GM18868 (cell line): ENCODE measurements around the gene CLSTN2.

ENCODE experiments used
- ATAC-seq: cut with Tn5 transposase; IDR thresholded peaks from one replicate; pipeline ENCODE4 v1.9.1; 2021; ENCODE audit warnings: mild to moderate bottlenecking, moderate library complexity; ENCODE audit not compliant: unreplicated experiment

The CLSTN2 gene

GRCh38 chr3:140091143-140091542 lies 156.2 kb downstream of the CLSTN2 start:
- no peak for ATAC-seq

DNA sequence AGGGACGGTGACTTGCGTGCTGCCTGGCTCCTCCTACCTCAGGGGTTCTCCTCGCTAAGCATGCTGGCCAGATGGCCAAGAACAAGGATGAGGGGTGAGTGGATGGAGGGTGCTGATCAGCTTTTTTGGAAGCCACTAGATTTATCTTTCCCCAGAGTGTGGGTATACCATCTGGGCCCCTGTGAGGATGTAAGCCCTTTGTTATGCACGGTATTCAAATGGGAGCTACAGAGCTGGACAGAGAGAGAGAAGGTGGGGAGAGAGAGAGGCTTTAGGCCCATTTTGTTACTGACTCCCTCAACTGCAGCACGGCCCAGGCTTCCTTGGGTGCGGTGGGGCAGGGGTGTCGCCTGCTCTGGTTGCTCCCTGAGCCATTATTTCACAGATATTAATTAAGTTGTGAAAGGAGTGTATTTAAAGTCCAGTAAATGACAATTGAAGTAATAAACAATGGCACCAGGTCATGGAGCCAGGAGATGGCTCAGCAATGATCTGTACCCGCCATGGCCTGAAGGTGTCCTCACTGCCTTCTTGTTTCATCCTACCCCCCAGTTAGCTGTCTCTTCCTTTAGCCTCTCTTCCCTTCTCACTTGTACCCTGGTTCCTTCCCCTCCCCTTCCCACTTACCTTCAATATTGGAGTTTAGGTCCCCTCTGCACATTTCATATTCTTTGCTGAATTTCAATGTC lies 158.0 kb downstream of the CLSTN2 start:
- ATAC-seq = no peak

GRCh38 chr3:140093742-140094141 lies 158.8 kb downstream of the CLSTN2 start:
- no peak for ATAC-seq

DNA sequence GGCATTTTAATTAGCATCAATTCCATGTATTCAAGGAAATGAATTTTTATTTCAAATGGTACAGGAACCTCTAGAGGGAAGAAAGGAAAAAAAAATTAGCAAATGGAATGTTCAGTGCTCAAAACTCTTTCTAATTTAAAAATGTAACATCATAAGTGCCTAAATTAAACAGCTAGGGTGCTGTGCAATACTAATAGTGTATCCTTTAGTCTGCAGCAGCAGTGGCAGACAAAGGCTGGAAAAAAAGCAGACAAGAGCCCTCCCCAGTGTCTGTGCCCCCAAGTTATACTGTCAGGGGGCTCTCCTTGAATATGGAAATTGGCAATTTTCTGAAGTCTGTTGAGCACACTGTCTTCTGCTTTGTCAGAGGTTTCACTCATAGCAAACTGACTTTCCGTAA lies 159.5 kb downstream of the CLSTN2 start:
- no peak for ATAC-seq

DNA sequence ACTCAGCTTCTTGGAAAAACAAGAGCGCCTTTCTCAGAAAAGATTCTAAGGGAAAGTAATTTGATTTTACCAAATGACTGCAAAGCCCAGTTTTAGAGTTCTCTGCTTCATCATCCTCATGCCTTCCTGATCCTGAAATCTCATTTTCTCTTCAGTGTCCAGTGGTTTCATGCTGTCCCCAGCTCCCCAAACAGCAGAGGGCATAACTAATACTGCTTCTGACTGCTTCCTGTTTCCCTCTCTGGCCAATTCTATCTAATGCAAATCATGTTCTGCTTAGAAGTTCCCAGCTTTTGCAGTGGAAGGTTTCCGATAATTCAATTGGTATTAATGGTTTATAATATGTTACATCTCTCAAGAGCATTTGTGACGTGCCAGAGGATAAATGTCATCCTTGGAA lies 161.1 kb downstream of the CLSTN2 start:
- ATAC-seq = no peak

DNA sequence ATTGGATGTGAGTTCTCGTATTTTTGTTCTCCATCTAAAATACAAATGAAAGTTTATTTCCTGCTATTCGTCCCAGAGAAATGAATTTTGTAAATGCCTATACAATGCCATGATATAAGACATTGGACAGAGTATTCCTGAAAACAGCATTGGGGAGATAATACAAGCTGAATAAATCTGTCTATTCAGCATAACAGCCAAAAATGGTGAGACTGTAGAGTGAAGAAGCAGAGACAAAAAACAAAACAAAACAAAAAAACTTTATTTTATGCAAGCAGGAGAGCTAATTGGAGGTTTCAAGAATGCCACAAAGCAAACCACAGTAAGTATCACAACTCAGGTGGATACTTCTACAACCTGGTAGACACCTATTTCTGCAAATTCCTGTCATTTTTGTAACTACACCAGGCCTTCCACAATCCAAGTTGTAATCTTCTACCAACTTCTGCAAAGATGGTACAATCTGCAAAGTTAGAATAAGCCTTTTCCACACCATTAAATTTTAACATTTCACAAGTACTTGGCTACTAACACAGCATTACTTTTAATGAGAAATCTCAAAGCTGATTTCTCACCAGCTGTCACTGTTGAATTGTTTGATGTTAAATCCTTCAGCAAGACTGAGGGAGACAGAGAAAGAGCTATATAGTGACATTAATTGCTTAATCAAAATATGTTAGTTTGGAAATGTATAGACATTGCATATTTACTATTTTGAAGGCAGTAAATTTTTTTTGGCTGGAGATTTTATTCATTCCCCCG lies 163.1 kb downstream of the CLSTN2 start:
- ATAC-seq = no peak

DNA sequence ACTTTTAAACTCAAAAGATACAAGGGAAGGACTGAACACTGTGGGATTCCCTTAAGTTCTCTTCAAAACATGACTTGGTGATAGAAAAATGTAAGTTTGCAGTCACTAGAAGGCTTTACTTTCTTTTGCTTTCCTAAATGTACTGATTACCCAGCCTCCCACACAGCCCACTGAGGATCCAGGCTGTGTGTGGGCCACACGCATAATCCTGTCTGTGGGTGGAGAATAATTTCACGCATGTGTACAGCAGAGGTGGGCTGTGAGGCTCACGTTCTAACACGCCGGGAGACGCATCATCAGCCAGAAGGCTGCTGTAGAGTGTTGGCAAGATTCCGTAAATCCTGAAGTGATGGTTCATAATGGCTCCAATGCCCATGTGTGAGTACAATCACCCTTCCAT lies 165.5 kb downstream of the CLSTN2 start:
- no peak for ATAC-seq

GRCh38 chr3:140103166-140103565 lies 168.2 kb downstream of the CLSTN2 start:
- ATAC-seq = no peak

GRCh38 chr3:140103986-140104645 lies 169.1 kb downstream of the CLSTN2 start:
- no peak for ATAC-seq

GRCh38 chr3:140113996-140114788 lies 179.2 kb downstream of the CLSTN2 start:
- no peak for ATAC-seq

- no peak for ATAC-seq
Measured at GRCh38 chr3:140114789-140115080, 179.8 kb downstream of the CLSTN2 start.

GRCh38 chr3:140117096-140117526 lies 182.1 kb downstream of the CLSTN2 start:
- ATAC-seq = no peak

- ATAC-seq = no peak
Measured at GRCh38 chr3:140122183-140122582, 187.2 kb downstream of the CLSTN2 start.

- no peak for ATAC-seq
Measured at GRCh38 chr3:140128217-140128616, 193.2 kb downstream of the CLSTN2 start.

DNA sequence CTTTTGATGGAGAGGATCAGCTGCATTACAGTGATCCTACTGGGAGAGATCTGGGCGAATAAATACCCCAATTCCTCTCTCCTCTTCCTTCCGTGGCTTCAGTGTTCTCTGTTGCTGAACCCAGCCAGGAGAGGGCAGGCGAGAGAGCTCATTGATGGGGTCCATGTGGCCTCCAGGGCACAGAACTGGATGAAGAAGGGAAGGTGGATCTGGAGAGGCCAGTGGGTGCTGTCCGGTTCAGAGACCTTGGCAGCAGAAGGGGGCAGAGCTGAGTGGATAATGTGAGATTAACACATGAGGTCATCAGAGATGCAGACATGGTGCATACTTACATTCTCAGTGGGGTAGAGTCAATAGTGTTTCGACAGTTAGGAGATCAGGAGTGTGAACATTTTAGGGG lies 193.6 kb downstream of the CLSTN2 start:
- peak; percentile 78 for ATAC-seq

DNA sequence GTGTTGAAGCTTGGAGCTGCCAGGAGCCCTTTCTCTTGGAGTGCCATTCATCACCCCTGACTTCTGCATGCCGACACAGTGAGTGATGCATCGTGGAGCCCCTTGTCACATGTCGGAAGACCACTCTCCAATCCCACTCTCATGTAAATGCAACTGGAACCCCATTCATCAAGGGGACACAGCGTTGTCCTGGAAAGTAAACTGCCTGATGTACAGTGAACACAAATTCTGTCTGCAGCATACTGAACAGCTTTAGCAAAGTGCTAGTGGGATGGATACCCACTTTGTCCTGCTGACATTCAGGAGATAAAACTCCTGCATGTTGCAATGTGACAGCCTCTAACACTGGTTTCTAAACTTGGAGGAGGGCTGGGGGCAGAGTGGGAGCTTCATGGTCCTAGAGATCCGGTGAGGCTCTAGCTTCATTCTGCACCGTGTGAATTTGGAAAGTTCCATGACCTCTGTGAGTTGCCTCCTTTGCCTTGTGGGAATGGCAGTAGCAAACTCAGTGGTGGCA lies 194.8 kb downstream of the CLSTN2 start:
- no peak for ATAC-seq

- no peak for ATAC-seq
Measured at GRCh38 chr3:140131895-140132294, 196.9 kb downstream of the CLSTN2 start.

DNA sequence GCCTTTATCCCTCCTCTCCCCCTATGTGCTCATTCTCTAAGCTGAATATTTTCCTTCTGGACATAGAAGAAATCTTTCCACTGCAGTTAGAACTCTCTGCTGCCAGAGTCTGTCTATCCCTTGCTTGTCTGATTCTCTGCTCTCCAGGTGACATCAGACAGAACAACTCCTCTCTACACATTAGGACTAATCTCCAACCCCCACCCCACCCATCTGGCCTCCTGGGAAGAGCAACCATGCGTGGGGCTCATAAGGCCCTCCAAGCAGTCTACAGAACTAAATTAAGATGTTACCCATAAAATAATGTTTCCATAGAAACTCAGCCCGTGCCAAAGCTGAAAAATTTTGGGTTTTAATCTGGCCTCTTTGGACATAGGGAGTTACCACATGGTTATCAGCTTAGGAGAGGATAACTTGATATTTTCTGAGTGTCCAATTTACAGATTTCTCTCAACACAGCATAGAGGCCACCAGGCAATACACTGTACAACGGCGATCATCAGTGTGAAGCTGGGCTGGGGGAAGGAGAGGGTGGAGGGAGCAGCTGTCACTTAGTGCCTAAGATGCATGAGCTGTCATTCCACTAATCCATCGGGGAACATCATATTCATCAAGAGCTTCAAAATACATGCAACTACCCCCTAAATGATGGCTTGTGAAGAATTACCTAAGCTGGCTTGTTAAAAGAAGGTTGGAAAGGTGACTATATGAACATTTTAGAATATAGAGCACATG lies 199.4 kb downstream of the CLSTN2 start:
- no peak for ATAC-seq

- no peak for ATAC-seq
Measured at GRCh38 chr3:140135461-140135860, 200.5 kb downstream of the CLSTN2 start.

DNA sequence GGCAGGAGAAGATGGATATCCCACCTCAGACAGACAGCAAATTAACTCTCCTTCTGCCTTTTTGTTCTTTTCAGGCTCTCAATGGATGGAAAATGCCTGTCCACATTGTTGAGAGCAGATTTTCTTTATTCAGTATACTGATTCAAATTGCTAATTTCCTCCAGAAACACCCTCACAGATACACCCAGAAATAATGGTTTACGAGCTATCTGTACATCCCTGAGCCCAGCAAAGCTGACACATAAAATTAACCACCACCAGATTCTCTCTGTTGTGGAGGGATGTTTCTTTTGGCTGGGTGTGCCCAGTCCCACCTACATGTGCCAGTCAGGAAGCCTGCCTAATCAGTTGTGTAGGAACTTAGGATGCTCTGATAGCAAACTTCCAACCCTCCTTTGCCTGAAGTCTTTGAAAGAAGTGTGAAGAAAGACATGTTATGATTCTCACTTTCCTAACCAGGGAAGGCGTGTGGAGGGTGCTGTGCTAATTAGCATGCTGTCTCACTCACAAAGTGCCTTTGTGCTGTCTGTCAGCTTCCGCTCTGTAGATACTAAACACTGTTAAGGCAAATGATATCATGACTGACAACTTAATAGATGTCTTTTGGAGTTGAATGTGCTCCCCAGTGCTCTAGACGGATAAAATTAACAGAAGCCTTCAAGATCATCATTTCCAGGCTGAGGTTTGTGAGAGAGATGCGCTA lies 208.5 kb downstream of the CLSTN2 start:
- no peak for ATAC-seq
